Colonic mucosa (tissue), 4 donors: ENCODE results near the gene LPA. TPM values are rescaled to one million over a fixed set of nuclear protein-coding genes. Genes with fewer than 3 reads are reported as not detected.
"Not testable (repeated sequence)": the region's sequence is repeated elsewhere in the genome, so short reads cannot be mapped to it uniquely, and the experiment has no call there.

Source experiments
- DNase-seq: peaks from one replicate; pipeline ENCODE4 v3.0.0-alpha.2; 2020
- H3K27ac ChIP-seq: fragments of 200-600 bp; one replicate; pipeline ENCODE4 v1.8.0; 2021
- H3K27me3 ChIP-seq: fragments of 200-600 bp; one replicate; pipeline ENCODE4 v1.8.0; 2021
- H3K36me3 ChIP-seq: fragments of 200-600 bp; one replicate; pipeline ENCODE4 v1.8.0; 2021
- H3K4me1 ChIP-seq: fragments of 200-600 bp; one replicate; pipeline ENCODE4 v1.8.0; 2021; ENCODE audit warnings: mild to moderate bottlenecking
- H3K4me3 ChIP-seq: fragments of 200-600 bp; one replicate; pipeline ENCODE4 v1.8.0; 2021
- H3K9ac ChIP-seq, 2 donors: one replicate each; pipeline ENCODE4 v1.7.0; 2013; ENCODE audit warnings: control low read depth in 2 of 2, low read depth in 2 of 2, low read length in 2 of 2
- H3K9me3 ChIP-seq: fragments of 200-600 bp; one replicate; pipeline ENCODE4 v1.8.0; 2021
- CTCF ChIP-seq: fragments of 200-600 bp; IDR thresholded peaks from one replicate; pipeline ENCODE4 v1.8.0; 2022; ENCODE audit warnings: antibody characterized with exemption, mild to moderate bottlenecking
- intact Hi-C: fragments of 100-400 bp; cut with DNase I; formaldehyde crosslinking; loops from one replicate; pipeline ENCODE4 v1.14.1; 2022
- total RNA-seq, 2 donors: library from RNA; stranded (reverse); fragmentation: NEBNext Ultra II Directional in 1 of 2; extraction: Animal tissue kit (Norgen Biotek cat#: 25700) in 1 of 2; gene quantifications; one replicate each; pipeline ENCODE4 v1.2.1, GENCODE V29; 2021
- donor health status: healthy.
- donor health status: DM: no; HTN: no; CAD: no.
- donor health status: DM: no; HTN: no; CAD: no.

Gene LPA
- total RNA-seq, 2 donors from 2014 or later = 0.15 TPM; not detected in 1

- Histone ChIP-seq H3K27me3 (no peaks in the 10 kb centered on the region), H3K9ac (no peak overlapping the region), H3K9me3 (no peaks in the 10 kb centered on the region), H3K4me1 (no peaks in the 10 kb centered on the region), H3K4me3 (no peak overlapping the region), H3K27ac (no peak overlapping the region), H3K36me3 (no peaks in the 10 kb centered on the region)
- intact Hi-C loops = no loop called here
- TF ChIP-seq CTCF = no peak
- no peak for DNase-seq
These were observed 1.6 kb downstream of the LPA start for GRCh38 chr6:160662429-160662828.

GRCh38 chr6:160661216-160661615, 2.9 kb downstream of the LPA start:
- Histone ChIP-seq H3K27me3 (no peaks in the 10 kb centered on the region), H3K9ac (no peak overlapping the region), H3K9me3 (no peaks in the 10 kb centered on the region), H3K4me1 (no peaks in the 10 kb centered on the region), H3K27ac (no peak overlapping the region), H3K4me3 (no peak overlapping the region), H3K36me3 (no peaks in the 10 kb centered on the region)
- no peak for TF ChIP-seq CTCF
- no peak for DNase-seq
- intact Hi-C loops = no loop called here

- intact Hi-C loops = no loop called here
- no peak for DNase-seq
- Histone ChIP-seq H3K4me1 (no peaks in the 10 kb centered on the region), H3K36me3 (no peaks in the 10 kb centered on the region), H3K9me3 (no peaks in the 10 kb centered on the region), H3K27ac (no peak overlapping the region), H3K27me3 (no peaks in the 10 kb centered on the region), H3K9ac (no peak overlapping the region), H3K4me3 (no peak overlapping the region)
- TF ChIP-seq CTCF = no peak
These were observed 4.5 kb downstream of the LPA start for GRCh38 chr6:160659562-160659961.

- no peak for DNase-seq
- no peak for TF ChIP-seq CTCF
- H3K9me3 ChIP-seq = no peaks in the 10 kb centered on the region
- no peak overlapping the region for H3K4me3 ChIP-seq
- H3K36me3 ChIP-seq = no peaks in the 10 kb centered on the region
- no peak overlapping the region for H3K9ac ChIP-seq
- intact Hi-C loops = no loop called here
- no peak overlapping the region for H3K27ac ChIP-seq
- no peaks in the 10 kb centered on the region for H3K4me1 ChIP-seq
- no peaks in the 10 kb centered on the region for H3K27me3 ChIP-seq
These were observed 29.4 kb downstream of the LPA start for GRCh38 chr6:160634706-160635105.

- no peak for TF ChIP-seq CTCF
- no peaks in the 10 kb centered on the region for H3K9me3 ChIP-seq
- H3K4me1 ChIP-seq = no peaks in the 10 kb centered on the region
- H3K36me3 ChIP-seq = no peaks in the 10 kb centered on the region
- no peaks in the 10 kb centered on the region for H3K27me3 ChIP-seq
- no peak overlapping the region for H3K9ac ChIP-seq
- DNase-seq = no peak
- intact Hi-C loops = no loop called here
- H3K27ac ChIP-seq = no peak overlapping the region
- H3K4me3 ChIP-seq = no peak overlapping the region
These were observed 67.9 kb downstream of the LPA start for GRCh38 chr6:160595838-160596832.

- H3K27me3 ChIP-seq, H3K27ac ChIP-seq, intact Hi-C loops, DNase-seq, H3K9ac ChIP-seq, H3K4me3 ChIP-seq, H3K9me3 ChIP-seq, H3K36me3 ChIP-seq, H3K4me1 ChIP-seq: not testable (repeated sequence)
These were observed 68.8 kb downstream of the LPA start for GRCh38 chr6:160595297-160595696.
